Stimulated activated CD8-positive, alpha-beta memory T cell treated with anti-CD3 and anti-CD28 coated beads, Interleukin-15, amount 100 ng/mL, for 1 hour (primary cell): ENCODE results near the gene HS1BP3.

Experiments
- DNase-seq: peaks from one replicate; pipeline ENCODE4 v3.0.0-alpha.2; 2020; ENCODE audit warnings: low read depth

Gene HS1BP3

DNA sequence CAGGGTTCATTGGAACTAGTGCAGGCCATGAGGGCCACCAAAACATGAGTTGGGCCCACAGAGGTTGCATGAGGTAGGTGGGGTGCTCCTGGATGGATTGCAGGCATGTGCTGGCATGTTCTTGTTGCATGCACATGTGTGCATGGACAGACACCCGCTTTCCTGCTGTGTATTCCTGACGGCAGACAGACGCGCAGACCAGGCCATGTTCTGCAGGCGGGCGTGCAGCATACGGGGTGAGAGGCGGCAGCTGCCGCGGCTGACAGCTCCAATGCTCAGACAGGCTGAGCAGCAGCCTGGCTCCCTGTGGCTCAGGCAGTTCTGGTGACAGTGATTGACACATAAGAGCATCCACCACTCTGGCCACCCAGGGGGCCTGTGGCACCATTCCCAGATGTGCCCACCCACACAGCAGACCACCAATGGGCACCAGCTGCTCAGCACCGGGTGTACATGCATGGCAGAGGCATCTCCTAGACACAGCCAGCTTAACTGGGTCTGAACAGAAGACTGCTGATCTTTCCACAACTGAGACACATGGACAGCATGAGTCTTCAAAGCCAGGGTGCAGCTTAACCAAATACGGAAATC lies 21.2 kb downstream of the HS1BP3 start:
- DNase-seq, result no peak

DNA sequence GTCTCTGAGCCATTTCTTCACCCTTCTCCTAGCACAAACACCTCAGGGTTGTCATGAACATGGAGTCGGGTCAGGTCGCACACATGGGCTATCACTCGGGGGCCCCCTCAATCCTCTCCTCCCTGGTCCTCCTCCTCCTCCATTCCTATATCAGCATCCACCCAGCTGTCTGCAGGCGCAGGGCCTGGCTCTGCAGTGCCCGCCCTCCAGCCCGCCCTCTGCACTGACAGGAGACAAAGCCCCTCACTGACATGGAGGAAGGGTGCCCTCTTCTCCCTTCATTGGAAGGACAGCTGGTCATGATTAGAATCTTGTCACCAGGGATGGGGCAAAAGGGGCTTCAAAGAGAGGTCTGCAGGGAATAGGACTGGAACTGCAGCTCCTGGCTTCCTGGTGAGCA lies 21.7 kb downstream of the HS1BP3 start:
- no peak for DNase-seq

DNA sequence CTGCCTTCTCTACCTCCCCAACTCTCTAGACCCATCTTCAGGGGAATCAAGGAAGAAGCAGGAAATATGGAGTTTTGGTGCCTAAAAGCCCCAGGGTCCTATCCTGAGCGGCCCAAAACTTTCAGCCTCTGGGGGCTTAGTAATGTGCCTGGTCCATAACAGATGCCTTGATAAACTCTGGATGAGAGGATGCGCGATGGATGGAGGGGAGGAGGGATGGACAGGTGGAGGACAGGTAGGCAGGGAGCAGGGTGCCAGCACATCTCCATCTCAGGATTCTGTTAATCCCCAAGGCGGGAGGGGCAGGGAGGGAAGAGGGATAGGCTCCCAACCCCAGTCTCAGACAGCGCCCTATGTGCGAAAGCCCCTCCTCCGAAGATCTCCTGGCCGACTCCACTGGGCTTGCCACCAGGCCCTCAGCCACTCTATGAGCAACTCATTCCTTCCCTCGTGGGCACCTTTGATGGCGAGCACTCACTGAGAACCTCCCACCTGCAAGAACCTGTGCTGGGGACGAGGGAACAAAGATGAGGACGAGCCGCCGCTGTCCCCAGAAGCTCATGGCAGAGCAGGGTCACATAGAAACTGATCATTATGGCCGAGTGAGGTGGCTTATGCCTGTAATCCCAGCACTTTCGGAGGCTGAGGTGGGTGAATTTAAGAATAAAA lies 23.1 kb downstream of the HS1BP3 start:
- DNase-seq, result no peak

- DNase-seq, result no peak
These were observed 24.0 kb downstream of the HS1BP3 start for GRCh38 chr2:20626698-20627513.

- no peak for DNase-seq
These were observed 24.6 kb downstream of the HS1BP3 start for GRCh38 chr2:20626392-20626697.

- no peak for DNase-seq
These were observed 25.2 kb downstream of the HS1BP3 start for GRCh38 chr2:20625491-20626391.

DNA sequence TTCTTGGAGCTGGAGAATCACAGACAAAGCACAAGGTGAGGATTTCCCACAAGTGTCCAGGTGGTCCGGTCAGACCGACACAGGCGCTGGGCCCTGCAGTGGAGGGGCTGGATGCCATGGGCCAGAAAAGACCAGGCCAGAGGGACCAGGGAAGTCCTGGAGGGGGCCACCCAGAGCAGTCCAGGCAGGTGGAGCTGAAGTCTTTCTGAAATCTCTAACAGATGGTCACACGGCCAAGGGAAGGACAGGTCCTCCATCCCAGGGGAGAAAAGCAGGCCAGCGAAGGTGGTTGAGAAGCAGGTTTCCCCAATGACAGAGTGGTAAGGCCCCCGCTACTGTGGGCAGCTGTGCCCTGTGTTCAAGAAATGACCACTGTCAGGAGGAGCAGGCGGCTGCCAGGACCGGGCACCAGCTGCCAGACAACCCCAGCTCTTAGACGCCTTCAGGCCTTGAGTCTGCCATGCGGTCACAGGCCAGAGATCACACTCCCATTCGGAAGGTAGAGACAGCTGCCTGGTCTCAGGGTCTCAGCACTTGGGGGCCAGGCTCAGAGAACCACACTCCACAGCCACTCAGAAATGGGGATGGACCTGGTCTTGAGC lies 25.9 kb downstream of the HS1BP3 start:
- DNase-seq, result no peak

DNA sequence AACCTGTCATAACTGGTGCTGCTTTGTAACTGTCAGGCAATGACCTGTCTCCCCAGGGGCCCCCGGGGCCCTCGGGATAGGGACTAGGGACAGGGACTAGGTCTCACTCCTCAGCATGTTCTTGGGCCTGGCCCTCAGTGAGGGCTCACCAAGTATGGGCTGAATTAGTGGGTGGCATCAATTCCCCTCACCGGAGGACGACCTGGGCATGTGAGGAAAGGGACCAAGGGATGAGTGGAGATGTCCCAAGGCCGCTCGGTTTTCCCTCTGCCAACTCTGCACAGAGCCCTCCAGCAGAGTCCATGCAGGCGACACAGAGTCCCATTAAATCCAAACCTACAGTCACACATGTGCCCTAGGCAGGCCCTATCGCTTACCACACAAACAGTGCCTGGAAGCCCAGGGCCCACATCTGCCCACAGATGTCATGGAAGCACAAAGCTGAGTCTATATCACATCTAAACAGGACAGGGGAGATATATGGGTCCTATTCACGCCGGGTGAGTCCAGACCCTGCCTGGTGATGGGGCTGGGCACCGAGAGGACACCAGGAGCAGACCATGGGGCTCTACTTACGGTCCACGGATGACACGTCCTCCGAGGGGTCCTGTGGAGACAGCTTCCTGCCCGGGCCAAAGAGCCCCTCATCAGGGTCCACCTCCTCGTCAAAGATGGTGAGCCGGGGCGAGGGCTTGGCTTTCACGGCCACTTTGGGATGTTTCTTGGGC lies 26.6 kb downstream of the HS1BP3 start:
- no peak for DNase-seq

GRCh38 chr2:20623741-20624155 lies 27.1 kb downstream of the HS1BP3 start:
- no peak for DNase-seq

DNA sequence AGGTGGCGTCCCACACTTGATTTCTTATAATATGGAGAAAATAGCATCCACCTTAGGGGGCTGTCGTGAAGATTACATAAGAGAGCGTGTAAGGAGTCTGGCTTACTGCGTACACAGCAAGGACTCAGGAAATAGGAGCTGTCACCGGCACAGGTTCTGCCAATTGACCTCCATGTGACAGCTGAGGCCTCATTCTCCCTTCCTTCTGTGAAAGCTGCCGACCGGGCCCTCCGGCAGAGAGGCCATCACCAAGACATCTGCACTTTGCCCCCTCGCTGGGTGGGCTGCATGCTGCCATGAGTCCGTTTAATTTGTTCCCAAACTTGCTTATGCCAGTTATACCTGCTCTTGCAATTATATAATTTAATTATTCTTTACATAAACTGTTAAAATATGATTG lies 27.7 kb downstream of the HS1BP3 start:
- no peak for DNase-seq

DNA sequence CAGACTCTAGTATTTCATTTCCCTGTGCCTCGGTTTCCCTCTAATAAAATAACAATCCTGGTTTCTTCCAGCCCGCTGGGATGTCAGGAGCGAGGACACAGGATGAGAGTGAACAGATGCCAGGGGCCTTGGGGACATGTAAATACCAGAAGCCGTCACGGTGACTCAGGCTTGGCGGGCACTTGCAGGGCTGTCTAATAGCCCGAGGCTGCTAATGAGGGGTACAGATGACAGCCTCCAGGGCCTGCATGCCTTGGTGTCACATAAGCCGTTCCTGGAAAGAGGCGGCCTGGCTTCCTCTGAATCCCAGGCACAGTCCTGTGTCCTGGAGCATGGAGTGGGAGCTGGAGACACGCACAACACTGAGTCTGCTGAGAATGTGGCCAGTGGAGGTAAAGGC lies 28.2 kb downstream of the HS1BP3 start:
- DNase-seq, result no peak

DNA sequence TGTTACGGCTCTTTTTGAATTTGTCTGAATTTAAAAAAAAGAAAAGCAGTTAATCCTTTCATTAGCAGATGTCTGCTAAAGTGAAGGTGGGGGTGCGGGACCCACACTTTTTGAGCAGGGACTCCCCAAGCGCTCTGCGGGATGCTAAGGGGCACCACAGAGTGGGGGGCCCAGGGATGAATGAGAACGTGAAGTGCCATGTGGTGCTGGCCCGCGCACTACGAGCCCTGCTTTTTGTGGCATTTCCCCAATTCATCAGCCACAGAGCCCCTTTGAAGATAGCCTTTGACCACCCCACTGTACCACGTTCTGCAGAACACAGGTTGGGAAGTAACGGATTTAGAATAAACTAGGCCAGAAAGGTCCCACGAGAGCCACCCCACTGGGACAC lies 28.6 kb downstream of the HS1BP3 start:
- DNase-seq, result no peak

DNA sequence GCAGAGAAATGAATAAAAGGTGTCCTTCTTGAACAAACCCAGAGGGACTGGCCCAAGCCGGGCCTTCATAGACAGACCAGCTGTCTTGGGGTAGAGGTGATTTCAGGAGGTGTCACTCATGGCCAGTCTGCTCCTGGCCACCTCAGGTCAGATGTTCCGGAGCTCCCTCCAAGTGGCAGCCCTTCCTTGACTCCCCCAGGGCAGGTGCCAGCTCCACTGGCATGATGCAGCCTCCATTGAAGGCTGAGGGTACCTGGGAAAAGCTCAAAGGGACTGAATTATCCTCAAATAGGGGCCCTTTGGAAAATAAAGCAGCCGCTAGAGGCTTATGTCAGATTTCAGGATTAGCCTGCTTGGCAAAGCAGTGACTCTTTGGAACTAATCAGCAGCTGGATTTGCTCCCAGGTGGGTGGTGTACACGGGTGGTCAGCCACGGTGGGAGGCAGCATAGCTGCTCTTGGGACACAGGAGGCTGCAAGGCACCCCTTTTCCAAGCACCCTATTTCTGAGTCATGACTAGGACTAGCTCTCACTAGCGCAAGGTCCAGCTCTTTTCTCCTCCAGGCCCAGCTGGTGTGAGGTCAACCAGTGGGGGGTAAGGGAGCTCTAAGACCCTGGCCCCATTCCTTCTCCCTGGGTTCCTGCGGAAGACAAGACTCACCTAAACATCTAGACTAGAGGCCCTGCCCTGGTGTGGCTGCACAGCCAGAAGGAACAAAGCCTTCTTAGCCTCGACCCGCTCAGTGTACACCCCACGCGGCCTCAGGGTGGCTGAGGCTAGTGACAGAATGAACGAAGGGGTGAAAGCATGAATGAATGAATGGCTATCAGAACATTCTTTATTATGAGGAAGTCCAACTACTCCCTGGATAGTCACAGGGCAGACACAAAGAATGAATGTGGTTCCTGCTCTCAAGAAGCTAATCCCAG lies 29.3 kb downstream of the HS1BP3 start:
- DNase-seq, result no peak

- no peak for DNase-seq
These were observed 30.1 kb downstream of the HS1BP3 start for GRCh38 chr2:20620696-20621365.

DNA sequence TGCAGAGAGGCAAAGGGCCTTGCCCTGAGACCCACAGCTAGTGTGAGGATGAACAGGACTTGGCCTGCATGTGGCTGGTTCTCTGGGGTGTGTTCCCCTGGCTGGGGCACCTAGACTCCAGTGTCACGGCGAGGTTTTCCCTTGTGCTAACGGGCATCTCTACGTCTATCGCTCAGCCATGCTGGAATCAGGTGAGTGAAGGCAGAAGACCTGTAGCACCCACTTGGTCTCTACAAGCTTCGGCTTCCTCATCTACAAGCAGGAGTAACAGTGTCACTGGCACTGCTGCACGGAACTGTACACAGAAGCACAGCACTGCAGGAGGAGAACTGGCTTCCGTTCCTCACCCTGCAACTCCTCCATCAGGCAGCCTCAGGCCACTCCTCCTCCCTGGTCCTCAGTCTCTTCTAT lies 30.6 kb downstream of the HS1BP3 start:
- DNase-seq, result no peak

GRCh38 chr2:20619624-20620024 lies 31.3 kb downstream of the HS1BP3 start:
- DNase-seq, result no peak

- DNase-seq, result no peak
These were observed 31.9 kb downstream of the HS1BP3 start for GRCh38 chr2:20618886-20619521.

- no peak for DNase-seq
These were observed 32.4 kb downstream of the HS1BP3 start for GRCh38 chr2:20618468-20618885.

DNA sequence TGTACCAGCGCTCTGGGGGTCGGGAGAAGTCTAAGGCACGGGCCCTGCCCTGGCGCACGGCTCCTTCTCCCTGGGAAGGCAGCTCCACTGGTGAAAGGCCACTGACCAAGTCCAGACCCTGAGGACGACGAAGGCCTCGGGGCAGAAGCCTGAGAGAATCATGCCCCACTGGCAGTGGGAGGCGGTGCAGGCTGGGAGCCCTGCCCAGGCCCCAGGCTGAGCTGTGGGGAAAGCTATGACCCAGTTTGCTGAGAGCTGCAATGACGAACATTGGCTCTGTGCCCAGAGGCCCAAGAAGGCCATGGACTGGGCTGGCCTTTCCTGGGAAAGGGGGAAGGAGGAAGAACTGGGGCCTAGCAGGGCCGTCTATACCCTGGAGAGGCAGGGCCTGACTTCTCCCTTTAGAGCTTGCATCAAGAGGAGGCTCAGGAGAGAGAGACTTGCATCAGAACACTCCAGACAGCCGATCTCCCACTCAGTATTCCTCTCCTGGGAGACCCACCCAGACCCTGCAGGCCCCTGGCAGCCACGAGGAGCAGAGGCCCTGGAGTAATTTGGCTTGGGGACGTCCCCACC lies 32.9 kb downstream of the HS1BP3 start:
- no peak for DNase-seq
